ENCODE results near the gene SLC17A8.

- TF ChIP-seq TOX (CRISPR knock-in tag; IDR thresholded peaks at IDR 0.05; ENCODE audit: borderline replicate concordance) (no peak), ISL1 (CRISPR knock-in tag; IDR thresholded peaks at IDR 0.05) (no peak), PPARA (CRISPR knock-in tag; IDR thresholded peaks at IDR 0.05; ENCODE audit: borderline replicate concordance) (no peak), POU6F1 (CRISPR knock-in tag; IDR thresholded peaks at IDR 0.05; ENCODE audit: borderline replicate concordance, low read depth) (no peak), CSDC2 (CRISPR knock-in tag; IDR thresholded peaks at IDR 0.05) (no peak), PATZ1 (CRISPR knock-in tag; IDR thresholded peaks at IDR 0.05; ENCODE audit: borderline replicate concordance) (no peak)
Observed at GRCh38 chr12:100435957-100436356, 79.1 kb downstream of the SLC17A8 start.

Data from SK-N-SH treated with all-trans-retinoic acid at 6 μM for 48 hours (cell line).